Heart left ventricle (tissue), 16 donors: ENCODE data around the gene PEAK1. TPM values are rescaled to one million over a fixed set of nuclear protein-coding genes. Genes with fewer than 3 reads are reported as not detected.
A peak's percentile ranks its signal among the peaks of the same experiment; 100 is the strongest.

Source experiments
- ATAC-seq, 4 donors: fragments of 200-7000 bp; cut with Tn5 transposase; one replicate each; pipeline ENCODE4 v1.9.1; 2020 to 2022; ENCODE audit warnings: moderate library complexity in 4 of 4, mild to moderate bottlenecking in 3 of 4, moderate number of reproducible peaks in 1 of 4
- DNase-seq, 5 donors: peaks; one replicate each; pipeline ENCODE4 v3.0.0-alpha.2; 2020
- H3K27ac ChIP-seq, 12 donors: fragments of 200-600 bp; sonication (generic) in 4 of 12; one replicate each; pipeline versions ENCODE4 v1.5.0 to v1.8.0; 2016 to 2022; ENCODE audit warnings: mild to moderate bottlenecking in 2 of 12
- H3K27me3 ChIP-seq, 9 donors: fragments of 200-600 bp; sonication (generic) in 2 of 9; one replicate each; pipeline versions ENCODE4 v1.5.1 to v1.8.0; 2016 to 2022; ENCODE audit warnings: mild to moderate bottlenecking in 3 of 9
- H3K36me3 ChIP-seq, 9 donors: fragments of 200-600 bp; sonication (generic) in 2 of 9; one replicate each; pipeline versions ENCODE4 v1.5.0 to v1.8.0; 2018 to 2022; ENCODE audit warnings: mild to moderate bottlenecking in 2 of 9
- H3K4me1 ChIP-seq, 12 donors: fragments of 200-600 bp; sonication (generic) in 4 of 12; one replicate each; pipeline versions ENCODE4 v1.5.0 to v1.8.0; 2016 to 2022; ENCODE audit warnings: mild to moderate bottlenecking in 3 of 12
- H3K4me3 ChIP-seq, 12 donors: fragments of 200-600 bp; sonication (generic) in 4 of 12; one replicate each; pipeline versions ENCODE4 v1.5.0 to v1.8.0; 2017 to 2022; ENCODE audit warnings: mild to moderate bottlenecking in 9 of 12, moderate library complexity in 4 of 12
- H3K9me3 ChIP-seq, 12 donors: fragments of 200-600 bp; sonication (generic) in 4 of 12; one replicate each; pipeline versions ENCODE4 v1.5.0 to v1.8.0; 2016 to 2022; ENCODE audit warnings: mild to moderate bottlenecking in 1 of 12
- POLR2A ChIP-seq, 2 donors: fragments of 450-650 bp; IDR thresholded peaks; one replicate each; pipeline ENCODE4 v1.6.1; 2017; ENCODE audit warnings: antibody characterized with exemption in 2 of 2, mild to moderate bottlenecking in 2 of 2, moderate library complexity in 2 of 2
- WGBS, 4 donors: extraction: QIAGEN DNeasy Blood & Tissue Kit in 2 of 4; methylation state at CpG; one replicate each; pipeline versions ENCODE4 v1.1.5 to v1.1.7; 2013 to 2018; 5-methylcytosine and 5-hydroxymethylcytosine counted together
- intact Hi-C, 10 donors: fragments of 100-400 bp; cut with DNase I; formaldehyde crosslinking; loops; one replicate each; pipeline versions ENCODE4 v1.11.1 to v1.14.2; 2022
- polyA plus RNA-seq, 2 donors: library from polyadenylated mRNA; stranded (reverse); fragments of 200-250 nt; gene quantifications; one replicate each; pipeline ENCODE4 v1.2.3, GENCODE V29; 2013
- total RNA-seq, 9 donors: library from RNA; depleted of rRNA in 2 of 9; stranded (reverse); fragments of >200 nt in 2 of 9; fragmentation: NEBNext Ultra II Directional in 3 of 9; extraction: Animal tissue kit (Norgen Biotek cat#: 25700) in 3 of 9; gene quantifications; one replicate each; pipeline versions ENCODE4 v1.1.0 to v1.2.4, GENCODE V29; 2016 to 2023
- TF ChIP-seq, protein P1 (sequence below), 12 donors: fragments of 200-600 bp; sonication (generic) in 4 of 12; IDR thresholded peaks; one replicate each; pipeline versions ENCODE4 v1.5.0 to v1.8.0; 2018 to 2022; ENCODE audit warnings: antibody characterized with exemption in 12 of 12, mild to moderate bottlenecking in 5 of 12
- donor health status: ischemic (EF 13 %, LVEDD 7.1; RV severe dilation, severe dysfunction).
- donor health status: healthy with polysubstance abuse.
- donor health status: DM: no; HTN: yes; CAD: no.
- donor health status: DM: no; HTN: no; CAD: no.
- donor health status: ischemic (EF 25% LVEDD 6.9; RV normal size, moderate dysfunction).
- donor health status: ischemic (EF 25% LVEDD 5.7; RV mildly dilated, moderate dysfunction).
- donor health status: healthy.
- donor health status: DM: yes; HTN: yes; CAD: no.
- donor health status: ischemic (EF 35%, LVEDD 5.7; RV mildly dilated, moderate dysfunction).
- donor health status: nonischemic (EF 11% LVEDD 7.7; RV severe dilation, severe dysfunction).
- donor health status: DM: yes; HTN: yes; CAD: no.
- donor health status: PGD.
- donor health status: ischemic (EF 29% LVEDD 5.4; RV normal size, mild dysfunction).
- donor health status: nonischemic (EF 23%, LVEDD 6.1; RV moderate dilation, normal function).

PEAK1 gene
- total and polyA plus RNA-seq, 11 donors, result 12.8 to 139 (median 86.3) TPM

- H3K27me3 ChIP-seq, result no peaks in the 10 kb centered on the region
- no peak overlapping the region for H3K4me3 ChIP-seq
- peaks cover 3 to 58% (median 42%) of the 10 kb centered on the region in 12 donors for H3K4me1 ChIP-seq
- no peak for DNase-seq
- WGBS, 4 donors, result 69 to 86% (median 79%) methylated on average over 1 of the region's 1 CpG
- no peak for TF ChIP-seq POLR2A (IDR thresholded peaks at IDR 0.05)
- TF ChIP-seq, protein P1, sequence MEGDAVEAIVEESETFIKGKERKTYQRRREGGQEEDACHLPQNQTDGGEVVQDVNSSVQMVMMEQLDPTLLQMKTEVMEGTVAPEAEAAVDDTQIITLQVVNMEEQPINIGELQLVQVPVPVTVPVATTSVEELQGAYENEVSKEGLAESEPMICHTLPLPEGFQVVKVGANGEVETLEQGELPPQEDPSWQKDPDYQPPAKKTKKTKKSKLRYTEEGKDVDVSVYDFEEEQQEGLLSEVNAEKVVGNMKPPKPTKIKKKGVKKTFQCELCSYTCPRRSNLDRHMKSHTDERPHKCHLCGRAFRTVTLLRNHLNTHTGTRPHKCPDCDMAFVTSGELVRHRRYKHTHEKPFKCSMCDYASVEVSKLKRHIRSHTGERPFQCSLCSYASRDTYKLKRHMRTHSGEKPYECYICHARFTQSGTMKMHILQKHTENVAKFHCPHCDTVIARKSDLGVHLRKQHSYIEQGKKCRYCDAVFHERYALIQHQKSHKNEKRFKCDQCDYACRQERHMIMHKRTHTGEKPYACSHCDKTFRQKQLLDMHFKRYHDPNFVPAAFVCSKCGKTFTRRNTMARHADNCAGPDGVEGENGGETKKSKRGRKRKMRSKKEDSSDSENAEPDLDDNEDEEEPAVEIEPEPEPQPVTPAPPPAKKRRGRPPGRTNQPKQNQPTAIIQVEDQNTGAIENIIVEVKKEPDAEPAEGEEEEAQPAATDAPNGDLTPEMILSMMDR (IDR thresholded peaks at IDR 0.05), result no peak
- H3K9me3 ChIP-seq, result no peaks in the 10 kb centered on the region
- intact Hi-C loops, result no loop called here
- H3K27ac ChIP-seq, result peak overlapping the region in 2 of 12 donors; percentile 25 to 79
- ATAC-seq, result no peak
- peaks cover 0 to 17% (median 11%) of the 10 kb centered on the region in 9 donors for H3K36me3 ChIP-seq
Measured at GRCh38 chr15:77454265-77454664, 34.4 kb upstream of the PEAK1 start.

DNA sequence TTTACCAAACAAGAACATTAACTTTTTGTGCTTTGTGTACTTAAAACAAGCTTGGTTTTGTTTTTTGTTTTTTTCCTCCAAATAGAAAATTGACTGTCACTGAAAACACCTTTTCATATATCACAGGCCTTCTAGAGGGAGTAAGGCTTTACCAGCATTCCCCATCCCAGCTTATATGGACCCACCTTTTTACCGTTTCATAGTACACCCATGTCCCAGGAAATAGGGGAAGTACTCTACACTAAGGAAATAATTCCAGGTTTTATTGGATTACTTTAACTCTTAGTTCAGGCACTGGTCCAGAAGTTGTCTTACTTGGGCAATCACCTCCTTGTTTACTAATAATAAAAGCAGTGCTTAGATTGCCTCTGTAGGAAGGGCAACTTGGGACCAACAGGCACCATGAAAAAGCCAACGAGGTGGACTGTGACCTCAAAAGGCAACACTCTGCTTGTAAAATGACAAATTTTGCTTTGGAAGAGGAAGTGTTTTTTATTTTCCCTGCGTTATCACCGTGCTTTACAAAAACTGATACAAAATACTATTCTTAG is 27.0 kb upstream of the PEAK1 start:
- ATAC-seq (peak in 1 of 4 donors; percentile 24), DNase-seq (no peak)
- Histone ChIP-seq H3K9me3 (no peaks in the 10 kb centered on the region), H3K4me3 (no peak overlapping the region), H3K27ac (no peak overlapping the region), H3K4me1 (peaks cover 0 to 53% (median 36%) of the 10 kb centered on the region in 12 donors), H3K27me3 (no peaks in the 10 kb centered on the region), H3K36me3 (peaks cover 0 to 8% (median 0%) of the 10 kb centered on the region in 9 donors)
- intact Hi-C loops, result no loop called here
- WGBS, 4 donors, result 51 to 71% (median 58%) methylated on average over 4 of the region's 4 CpGs
- TF ChIP-seq, protein P1 (IDR thresholded peaks at IDR 0.05), result no peak
- no peak for TF ChIP-seq POLR2A (IDR thresholded peaks at IDR 0.05)

- Histone ChIP-seq H3K27me3 (no peaks in the 10 kb centered on the region), H3K9me3 (no peaks in the 10 kb centered on the region), H3K4me1 (peaks cover 0 to 48% (median 37%) of the 10 kb centered on the region in 12 donors), H3K27ac (no peak overlapping the region), H3K4me3 (no peak overlapping the region), H3K36me3 (no peaks in the 10 kb centered on the region)
- TF ChIP-seq POLR2A (IDR thresholded peaks at IDR 0.05), result no peak
- TF ChIP-seq, protein P1 (IDR thresholded peaks at IDR 0.05), result no peak
- no peak for DNase-seq
- intact Hi-C loops, result no loop called here
- 53 to 79% (median 62%) methylated on average over 3 of the region's 3 CpGs for WGBS, 4 donors
- ATAC-seq, result peak in 1 of 4 donors; percentile 18
Measured at GRCh38 chr15:77440378-77440999, 20.6 kb upstream of the PEAK1 start.

DNA sequence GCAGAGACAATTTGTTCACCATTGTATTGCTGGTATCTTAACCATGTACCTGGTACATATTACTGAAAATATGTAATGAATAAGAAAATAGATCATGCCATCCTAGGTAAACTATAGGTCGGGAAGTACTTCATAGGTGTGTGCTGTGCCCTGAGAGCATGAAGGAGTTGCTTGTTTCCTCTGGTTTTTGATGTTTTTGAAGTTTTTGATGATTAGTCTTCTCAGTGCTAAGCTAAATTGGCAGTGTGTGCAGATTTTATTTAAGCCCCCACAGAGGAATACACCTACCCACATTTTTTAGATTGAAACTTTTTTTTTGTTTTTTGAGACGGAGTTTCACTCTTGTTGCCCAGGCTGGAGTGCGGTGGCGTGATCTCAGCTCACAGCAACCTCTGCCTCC is 17.4 kb upstream of the PEAK1 start:
- TF ChIP-seq, protein P1 (IDR thresholded peaks at IDR 0.05), result no peak
- no peak for TF ChIP-seq POLR2A (IDR thresholded peaks at IDR 0.05)
- no peak for ATAC-seq
- intact Hi-C loops, result no loop called here
- DNase-seq, result no peak
- 90 to 97% (median 95%) methylated on average over 4 of the region's 4 CpGs for WGBS, 4 donors
- Histone ChIP-seq H3K27ac (no peak overlapping the region), H3K4me3 (no peak overlapping the region), H3K9me3 (no peaks in the 10 kb centered on the region), H3K4me1 (peaks cover 0 to 29% (median 19%) of the 10 kb centered on the region in 12 donors), H3K36me3 (no peaks in the 10 kb centered on the region), H3K27me3 (no peaks in the 10 kb centered on the region)
